ENCODE measurements around the gene NLRX1. TPM values are rescaled to one million over a fixed set of nuclear protein-coding genes. Genes with fewer than 3 reads are reported as not detected.

The NLRX1 gene
- 11.7 and 19.3 TPM in 2 replicates for total RNA-seq

GRCh38 chr11:119168471-119169281, at the start of gene NLRX1:
TSS of gene NLRX1 (plus strand) at chr11:119168725. CDS start at chr11:119171404, 2,679 bp downstream.

GRCh38 chr11:119121008-119121810, 47.3 kb upstream of the NLRX1 start, which contains the start of gene HINFP:
TSS of gene HINFP (plus strand) at chr11:119121580. CDS start at chr11:119126945, 5,365 bp downstream.

GRCh38 chr11:119149018-119149785, 19.3 kb upstream of the NLRX1 start, which contains the start of gene ABCG4:
TSS of gene ABCG4 (plus strand) at chr11:119149052. CDS start at chr11:119149966, 914 bp downstream.

GRCh38 chr11:119205574-119206510, 37.3 kb downstream of the NLRX1 start, which contains the start of gene CBL:
TSS of gene CBL (plus strand) at chr11:119206339. CDS start at chr11:119206418, 79 bp downstream.

Other genes starting within 250 kb of the NLRX1 start
- 7.3 and 24.8 TPM in 2 replicates for gene BCL9L, start 242.8 kb upstream of the NLRX1 start, total RNA-seq
- not detected in 2 replicates for gene UPK2, start 212.4 kb upstream of the NLRX1 start, total RNA-seq
- gene FOXR1, start 197.0 kb upstream of the NLRX1 start, total RNA-seq = not detected in 2 replicates
- gene CENATAC, start 170.6 kb upstream of the NLRX1 start, total RNA-seq = 10.2 and 20.0 TPM in 2 replicates
- 385 and 658 TPM in 2 replicates for gene RPS25, start 150.4 kb upstream of the NLRX1 start, total RNA-seq
- gene TRAPPC4, start 150.0 kb upstream of the NLRX1 start, total RNA-seq = 87.9 and 137 TPM in 2 replicates
- 12.5 and 17.0 TPM in 2 replicates for gene SLC37A4, start 137.8 kb upstream of the NLRX1 start, total RNA-seq
- gene HYOU1, start 111.5 kb upstream of the NLRX1 start, total RNA-seq = 125 and 188 TPM in 2 replicates
- gene VPS11, start 100.9 kb upstream of the NLRX1 start, total RNA-seq = 19.8 and 35.4 TPM in 2 replicates
- gene HMBS, start 83.8 kb upstream of the NLRX1 start, total RNA-seq = 2.5 and 2.6 TPM in 2 replicates
- gene DPAGT1, start 66.9 kb upstream of the NLRX1 start, total RNA-seq = 9.4 and 26.6 TPM in 2 replicates
- 2.1 and 4.5 TPM in 2 replicates for gene C2CD2L, start 61.4 kb upstream of the NLRX1 start, total RNA-seq
- gene HINFP, start 47.1 kb upstream of the NLRX1 start, total RNA-seq = 11.8 and 23.6 TPM in 2 replicates
- under 0.01 TPM in 1 of 2 replicates, not detected in the other for gene ABCG4, start 19.7 kb upstream of the NLRX1 start, total RNA-seq
- gene NHERF4, start 16.8 kb downstream of the NLRX1 start, total RNA-seq = not detected in 2 replicates
- 8.3 and 18.8 TPM in 2 replicates for gene CBL, start 37.6 kb downstream of the NLRX1 start, total RNA-seq
- 844 and 1,058 TPM in 2 replicates for gene MCAM, start 148.4 kb downstream of the NLRX1 start, total RNA-seq
- gene RNF26, start 165.8 kb downstream of the NLRX1 start, total RNA-seq = 3.2 and 8.2 TPM in 2 replicates
- 62.3 and 67.1 TPM in 2 replicates for gene C1QTNF5, start 172.2 kb downstream of the NLRX1 start, total RNA-seq
- under 0.01 TPM in 1 of 2 replicates, not detected in the other for gene MFRP, start 178.0 kb downstream of the NLRX1 start, total RNA-seq
- gene USP2, start 213.0 kb downstream of the NLRX1 start, total RNA-seq = 0.06 TPM in 1 of 2 replicates, not detected in the other